Measurements from ENCODE around the gene DOCK9. TPM values are rescaled to one million over a fixed set of nuclear protein-coding genes. Genes with fewer than 3 reads are reported as not detected.
"Not testable (repeated sequence)": the region's sequence is repeated elsewhere in the genome, so short reads cannot be mapped to it uniquely, and the experiment has no call there.

Gene DOCK9
- total RNA-seq, 1 donor from 2014 or later, result 204 TPM

DNA sequence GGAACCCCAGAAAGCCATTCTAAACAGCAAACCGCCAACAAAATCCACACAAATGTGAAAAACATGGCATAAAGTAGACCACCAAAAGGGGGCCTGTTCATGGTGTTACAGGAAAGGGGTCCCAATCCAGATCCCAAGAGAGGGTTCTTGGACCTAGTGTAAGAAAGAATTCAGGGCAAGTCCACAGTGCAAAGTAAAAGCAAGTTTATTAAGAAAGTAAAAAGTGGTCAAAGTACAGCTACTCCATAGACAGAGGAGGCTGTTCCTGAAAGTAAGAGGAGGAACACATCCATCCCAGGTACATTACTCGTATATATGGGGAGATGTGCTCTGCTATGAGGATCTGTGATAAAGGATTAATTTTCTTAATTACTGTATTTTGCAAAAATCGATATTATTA, 157.6 kb downstream of the DOCK9 start:
- intact Hi-C loops (cut with DNase I), result no loop called here
- ATAC-seq (no peak), DNase-seq (ENCODE audit: low spot score) (no peak)

GRCh38 chr13:98819382-98820010, 158.4 kb downstream of the DOCK9 start:
- DNase-seq (ENCODE audit: low spot score) (no peak), ATAC-seq (no peak)
- intact Hi-C loops (cut with DNase I), result no loop called here

- intact Hi-C loops (cut with DNase I), result loop anchor here (1.0 kb wide), 1 partner anchor 47 kb away; no protein-coding TSS in a partner anchor
- ATAC-seq (no peak), DNase-seq (ENCODE audit: low spot score) (no peak)
Measured at GRCh38 chr13:98816406-98816805, 161.5 kb downstream of the DOCK9 start.

DNA sequence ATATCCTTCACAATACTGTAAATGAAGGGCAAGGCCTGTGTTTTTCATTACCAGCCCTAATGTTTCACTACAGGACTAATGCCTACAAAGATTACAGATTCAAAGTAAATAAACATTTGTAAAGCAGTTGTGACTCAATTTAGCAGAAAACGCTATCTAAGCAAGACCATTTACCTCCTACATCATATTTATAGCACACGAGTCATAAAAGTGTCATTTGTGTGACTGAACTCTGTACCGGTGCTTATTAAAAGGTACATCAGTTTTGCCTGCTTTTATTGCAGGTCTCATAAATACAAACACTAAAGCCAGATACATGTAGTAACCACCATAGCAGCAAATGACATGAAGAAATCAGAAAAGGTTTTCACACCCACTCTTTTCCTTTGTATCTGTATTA, 163.9 kb downstream of the DOCK9 start:
- intact Hi-C loops (cut with DNase I), result no loop called here
- ATAC-seq (no peak), DNase-seq (ENCODE audit: low spot score) (no peak)

GRCh38 chr13:98812186-98812790, 165.6 kb downstream of the DOCK9 start:
- intact Hi-C loops (cut with DNase I); DNase-seq (ENCODE audit: low spot score): not testable (repeated sequence)
- peak; percentile 34 for ATAC-seq

GRCh38 chr13:98810746-98811145, 167.1 kb downstream of the DOCK9 start:
- ATAC-seq, result no peak
- intact Hi-C loops (cut with DNase I), result no loop called here
- DNase-seq (ENCODE audit: low spot score), result no peak

DNA sequence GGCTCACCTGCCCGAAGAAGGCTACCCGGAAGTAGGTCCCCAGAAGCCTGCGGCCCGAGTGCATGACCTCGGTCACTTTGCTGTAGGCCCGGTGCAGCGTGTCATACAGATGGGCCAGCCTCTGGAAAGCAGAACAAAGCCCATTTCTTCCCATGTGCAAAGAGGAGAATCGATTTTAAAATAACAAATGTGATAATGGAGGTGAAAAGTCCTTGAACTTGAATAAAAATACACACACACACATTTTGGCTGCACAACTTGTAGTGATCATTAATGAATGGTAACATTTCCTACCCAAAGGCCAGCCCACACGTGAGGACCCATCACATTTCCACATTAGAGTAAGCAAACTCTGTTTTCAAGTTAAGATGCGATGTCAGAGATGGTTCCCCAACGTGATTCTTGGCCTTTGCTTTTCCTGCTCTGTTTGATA, 168.5 kb downstream of the DOCK9 start:
- DNase-seq (ENCODE audit: low spot score) (no peak), ATAC-seq (no peak)
- intact Hi-C loops (cut with DNase I), result no loop called here

- intact Hi-C loops (cut with DNase I), result no loop called here
- DNase-seq (ENCODE audit: low spot score) (no peak), ATAC-seq (no peak)
Measured at GRCh38 chr13:98807774-98808173, 170.1 kb downstream of the DOCK9 start.

GRCh38 chr13:98804336-98804855, 173.5 kb downstream of the DOCK9 start:
- intact Hi-C loops (cut with DNase I), result no loop called here
- DNase-seq (ENCODE audit: low spot score), result no peak
- no peak for ATAC-seq

DNA sequence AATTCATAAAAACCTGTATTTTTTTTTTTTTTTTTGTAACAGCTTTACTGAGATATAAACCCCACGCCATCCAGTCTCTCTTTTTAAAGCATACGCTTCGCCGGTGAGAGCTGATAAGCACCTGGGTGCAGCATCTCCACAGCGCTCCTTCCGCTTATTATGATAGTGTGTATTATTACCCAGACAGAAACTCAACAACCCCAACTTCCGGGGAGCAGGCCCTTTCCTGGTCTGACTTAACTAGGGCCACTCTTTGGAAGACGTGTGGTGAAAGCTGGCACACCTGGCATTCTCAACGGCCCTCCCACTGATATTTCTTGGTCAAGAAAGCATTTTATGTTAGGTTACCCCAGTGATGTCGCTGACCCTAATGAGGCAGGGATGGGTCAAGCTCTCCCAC, 173.9 kb downstream of the DOCK9 start:
- intact Hi-C loops (cut with DNase I), result no loop called here
- DNase-seq (ENCODE audit: low spot score) (no peak), ATAC-seq (no peak)

- no peak for DNase-seq (ENCODE audit: low spot score)
- intact Hi-C loops (cut with DNase I), result no loop called here
- ATAC-seq, result peak; percentile 24
Measured at GRCh38 chr13:98803111-98803561, 174.7 kb downstream of the DOCK9 start.

DNA sequence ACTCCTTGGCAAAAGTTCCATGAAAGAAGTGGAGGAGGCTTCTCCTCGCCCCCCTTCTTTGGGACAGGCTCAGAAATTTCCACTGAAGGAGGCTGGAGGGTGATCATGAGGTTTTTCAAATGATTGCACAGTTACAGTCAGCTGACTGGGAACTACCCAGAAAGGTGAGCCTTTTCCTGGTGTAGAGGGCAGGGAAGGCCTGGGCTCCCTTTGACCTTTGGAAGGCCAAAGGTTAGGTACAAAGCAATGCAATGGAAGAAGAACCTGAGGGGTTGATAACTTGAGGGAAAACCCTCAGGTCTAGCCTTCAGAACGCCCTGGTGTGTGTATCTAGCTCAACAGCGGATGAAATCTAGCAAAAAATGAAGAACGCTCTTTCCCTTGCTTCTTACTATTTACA, 175.3 kb downstream of the DOCK9 start:
- no peak for DNase-seq (ENCODE audit: low spot score)
- ATAC-seq, result peak; percentile 49
- intact Hi-C loops (cut with DNase I), result no loop called here

DNA sequence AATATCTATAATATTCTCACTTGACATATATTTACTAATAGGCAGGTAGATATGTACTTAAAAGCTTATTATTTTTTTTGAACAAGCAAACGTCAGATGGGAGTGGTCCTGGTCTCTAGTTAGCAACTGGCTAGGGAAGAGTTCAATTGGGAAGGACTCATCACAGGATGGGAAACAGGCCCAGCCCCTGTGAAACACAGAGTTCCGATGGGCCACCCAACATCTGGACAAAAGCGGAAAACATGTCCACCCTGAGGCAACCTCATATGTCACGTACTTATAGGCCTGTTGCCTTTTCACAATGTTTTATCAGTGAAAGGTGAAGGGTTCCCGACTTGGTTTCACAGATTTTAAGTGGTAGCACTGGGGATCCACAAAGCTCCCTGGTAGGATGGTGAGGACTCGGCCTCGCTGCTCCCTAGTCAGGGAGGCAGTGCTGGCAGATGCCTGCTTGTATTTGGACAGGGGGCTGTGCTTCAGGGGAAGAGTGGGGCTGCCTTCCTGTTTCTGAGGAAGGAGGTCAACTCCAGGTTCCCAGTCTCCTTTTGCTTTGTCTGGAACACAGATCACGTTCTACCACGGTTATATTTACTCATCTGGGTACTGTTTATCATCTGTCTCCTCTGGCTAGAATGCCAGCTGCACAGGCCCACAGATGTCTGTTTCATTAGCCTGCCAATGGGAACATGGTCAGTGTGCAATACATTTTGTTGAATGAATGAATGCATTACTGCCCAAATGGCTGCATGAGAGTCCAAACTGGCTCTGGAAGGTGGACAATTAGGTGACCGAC, 176.0 kb downstream of the DOCK9 start:
- ATAC-seq (peak; percentile 13), DNase-seq (ENCODE audit: low spot score) (no peak)
- intact Hi-C loops (cut with DNase I), result no loop called here

- DNase-seq (ENCODE audit: low spot score), result no peak
- ATAC-seq, result no peak
- intact Hi-C loops (cut with DNase I), result no loop called here
Measured at GRCh38 chr13:98800078-98800477, 177.8 kb downstream of the DOCK9 start.

GRCh38 chr13:98798849-98799645, 178.8 kb downstream of the DOCK9 start:
- no peak for DNase-seq (ENCODE audit: low spot score)
- intact Hi-C loops (cut with DNase I), result no loop called here
- no peak for ATAC-seq

- DNase-seq (ENCODE audit: low spot score), result no peak
- intact Hi-C loops (cut with DNase I), result no loop called here
- no peak for ATAC-seq
Measured at GRCh38 chr13:98797456-98797855, 180.4 kb downstream of the DOCK9 start.

- intact Hi-C loops (cut with DNase I), result no loop called here
Measured at GRCh38 chr13:98796798-98797197, 181.1 kb downstream of the DOCK9 start.

GRCh38 chr13:98796191-98796590, 181.7 kb downstream of the DOCK9 start:
- DNase-seq (ENCODE audit: low spot score), result no peak
- intact Hi-C loops (cut with DNase I), result no loop called here
- ATAC-seq, result no peak

More at GRCh38 chr13:98796798-98797197, 181.1 kb downstream of the DOCK9 start:
- ATAC-seq (no peak), DNase-seq (ENCODE audit: low spot score) (no peak)

- DNase-seq (ENCODE audit: low spot score) (no peak), ATAC-seq (no peak)
- intact Hi-C loops (cut with DNase I), result no loop called here
Measured at GRCh38 chr13:98795220-98795619, 182.6 kb downstream of the DOCK9 start.

Measured in sciatic nerve (tissue), 2 donors.